Stomach (tissue), 4 donors: Measurements from ENCODE around the gene CPB1.

Experiments
- EP300 ChIP-seq: sonication (generic); formaldehyde crosslinking; IDR thresholded peaks from one replicate; pipeline ENCODE4 v1.6.1; 2017; ENCODE audit warnings: antibody characterized with exemption
- POLR2A ChIP-seq, 4 donors: fragments of 450-650 bp; IDR thresholded peaks; one replicate each; pipeline ENCODE4 v1.6.1; 2016; ENCODE audit warnings: antibody characterized with exemption in 4 of 4, control low read depth in 2 of 4, mild to moderate bottlenecking in 1 of 4, moderate library complexity in 1 of 4
- POLR2AphosphoS5 ChIP-seq, 3 donors: sonication (generic); formaldehyde crosslinking; IDR thresholded peaks; one replicate each; pipeline ENCODE4 v1.6.1; 2016; ENCODE audit warnings: antibody characterized with exemption in 3 of 3
- TF ChIP-seq, protein P1 (sequence below), 7 experiments: fragments of 450-650 bp in 4 of 7; fragments of 200-600 bp in 3 of 7; sonication (generic) in 3 of 7; IDR thresholded peaks; one replicate each; pipeline ENCODE4 v1.5.1; 2016 to 2019; ENCODE audit warnings: antibody characterized with exemption in 7 of 7, control low read depth in 2 of 7, mild to moderate bottlenecking in 1 of 7

DNA sequence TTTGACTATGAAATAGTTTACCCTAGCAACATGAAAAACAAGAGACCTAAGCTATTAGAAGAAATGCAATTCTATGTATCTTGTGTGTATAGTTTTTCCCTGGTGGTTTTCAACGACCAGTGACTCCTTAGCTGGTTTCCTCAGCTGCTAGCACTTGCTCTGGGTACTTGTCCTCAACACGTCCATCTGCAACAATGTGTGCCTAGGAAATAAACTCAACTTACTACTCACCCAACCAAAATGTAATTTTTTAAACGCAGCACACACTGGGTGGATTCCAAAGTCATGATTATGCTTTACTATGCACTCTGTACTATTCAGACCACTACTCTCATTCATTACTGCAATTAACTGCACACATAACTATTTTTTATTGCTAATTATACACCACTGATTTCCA lies 68.5 kb downstream of the CPB1 start:
- TF ChIP-seq, protein P1, sequence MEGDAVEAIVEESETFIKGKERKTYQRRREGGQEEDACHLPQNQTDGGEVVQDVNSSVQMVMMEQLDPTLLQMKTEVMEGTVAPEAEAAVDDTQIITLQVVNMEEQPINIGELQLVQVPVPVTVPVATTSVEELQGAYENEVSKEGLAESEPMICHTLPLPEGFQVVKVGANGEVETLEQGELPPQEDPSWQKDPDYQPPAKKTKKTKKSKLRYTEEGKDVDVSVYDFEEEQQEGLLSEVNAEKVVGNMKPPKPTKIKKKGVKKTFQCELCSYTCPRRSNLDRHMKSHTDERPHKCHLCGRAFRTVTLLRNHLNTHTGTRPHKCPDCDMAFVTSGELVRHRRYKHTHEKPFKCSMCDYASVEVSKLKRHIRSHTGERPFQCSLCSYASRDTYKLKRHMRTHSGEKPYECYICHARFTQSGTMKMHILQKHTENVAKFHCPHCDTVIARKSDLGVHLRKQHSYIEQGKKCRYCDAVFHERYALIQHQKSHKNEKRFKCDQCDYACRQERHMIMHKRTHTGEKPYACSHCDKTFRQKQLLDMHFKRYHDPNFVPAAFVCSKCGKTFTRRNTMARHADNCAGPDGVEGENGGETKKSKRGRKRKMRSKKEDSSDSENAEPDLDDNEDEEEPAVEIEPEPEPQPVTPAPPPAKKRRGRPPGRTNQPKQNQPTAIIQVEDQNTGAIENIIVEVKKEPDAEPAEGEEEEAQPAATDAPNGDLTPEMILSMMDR (IDR thresholded peaks at IDR 0.05), result no peak
- TF ChIP-seq POLR2AphosphoS5 (IDR thresholded peaks at IDR 0.05), result no peak
- no peak for TF ChIP-seq POLR2A (IDR thresholded peaks at IDR 0.05)
- no peak for TF ChIP-seq EP300
